Measurements from ENCODE around the gene BACE1. TPM values are rescaled to one million over a fixed set of nuclear protein-coding genes. Genes with fewer than 3 reads are reported as not detected.
A peak's percentile ranks its signal among the peaks of the same experiment; 100 is the strongest.
"Not testable (repeated sequence)": the region's sequence is repeated elsewhere in the genome, so short reads cannot be mapped to it uniquely, and the experiment has no call there.

Gene BACE1
- 10 to 100 TPM in 11 of 12 donors, not detected in 1; 31.3 to 43.1 (median 38.6) TPM for polyA plus RNA-seq (ENCODE audit: insufficient read length in 12 of 12)
- long read RNA-seq, donor 1, full-length matches to known transcripts, result 6 of 6 reads
- long read RNA-seq, donor 1, partial matches to known transcripts, result 0 of 6 reads
- long read RNA-seq, donor 1, other reads (novel, unspliced or antisense), result 0 of 6 reads
- long read RNA-seq, donor 2, full-length matches to known transcripts, result 5 of 5 reads
- long read RNA-seq, donor 2, partial matches to known transcripts, result 0 of 5 reads
- long read RNA-seq, donor 2, other reads (novel, unspliced or antisense), result 0 of 5 reads
- long read RNA-seq, donor 3, full-length matches to known transcripts, result 4 of 4 reads
- long read RNA-seq, donor 3, partial matches to known transcripts, result 0 of 4 reads
- long read RNA-seq, donor 3, other reads (novel, unspliced or antisense), result 0 of 4 reads
- long read RNA-seq, donor 4, full-length matches to known transcripts, result 3 of 3 reads
- long read RNA-seq, donor 4, partial matches to known transcripts, result 0 of 3 reads
- long read RNA-seq, donor 4, other reads (novel, unspliced or antisense), result 0 of 3 reads
- long read RNA-seq, donor 5, result 0 reads
- long read RNA-seq, donor 6, full-length matches to known transcripts, result 2 of 2 reads
- long read RNA-seq, donor 6, partial matches to known transcripts, result 0 of 2 reads
- long read RNA-seq, donor 6, other reads (novel, unspliced or antisense), result 0 of 2 reads
- long read RNA-seq, donor 7, partial matches to known transcripts, result 0 of 1 reads
- long read RNA-seq, donor 7, other reads (novel, unspliced or antisense), result 0 of 1 reads
- long read RNA-seq, donor 8, full-length matches to known transcripts, result 6 of 6 reads
- long read RNA-seq, donor 8, partial matches to known transcripts, result 0 of 6 reads
- long read RNA-seq, donor 8, other reads (novel, unspliced or antisense), result 0 of 6 reads
- long read RNA-seq, donor 9, full-length matches to known transcripts, result 1 of 1 reads
- long read RNA-seq, donor 9, partial matches to known transcripts, result 0 of 1 reads
- long read RNA-seq, donor 9, other reads (novel, unspliced or antisense), result 0 of 1 reads
- long read RNA-seq, donor 10, full-length matches to known transcripts, result 8 of 8 reads
- long read RNA-seq, donor 10, partial matches to known transcripts, result 0 of 8 reads
- long read RNA-seq, donor 10, other reads (novel, unspliced or antisense), result 0 of 8 reads
- long read RNA-seq, donor 11, full-length matches to known transcripts, result 6 of 6 reads
- long read RNA-seq, donor 11, partial matches to known transcripts, result 0 of 6 reads
- long read RNA-seq, donor 11, other reads (novel, unspliced or antisense), result 0 of 6 reads

GRCh38 chr11:117316197-117316961 lies at the start of gene BACE1:
TSS of gene BACE1 (minus strand) at chr11:117316256. CDS start at chr11:117315795, 461 bp downstream.
- peak; percentile 89 for DNase-seq

GRCh38 chr11:117361432-117361831 lies 45.4 kb upstream of the BACE1 start:
- no peak for DNase-seq

GRCh38 chr11:117356126-117356890 lies 40.3 kb upstream of the BACE1 start:
- DNase-seq, result no peak

DNA sequence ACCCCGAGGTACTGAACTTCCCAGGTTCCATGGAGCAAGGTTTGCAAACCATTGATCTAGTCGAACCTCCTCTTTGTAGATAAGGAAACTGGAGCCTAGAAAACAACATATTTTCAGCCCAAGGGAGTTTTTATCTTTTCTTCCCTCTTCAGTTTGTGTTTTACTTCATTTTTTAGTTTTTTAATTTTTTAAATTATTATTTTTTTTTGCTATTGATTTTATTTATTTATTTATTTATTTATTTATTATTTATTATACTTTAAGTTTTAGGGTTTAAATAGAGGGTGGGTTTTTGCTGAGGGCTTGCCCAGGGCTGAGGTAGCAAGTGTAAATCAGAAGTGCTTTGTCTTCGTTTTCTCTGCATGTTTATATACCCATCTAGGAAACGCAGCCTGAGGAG lies 38.5 kb upstream of the BACE1 start:
- DNase-seq, result no peak

DNA sequence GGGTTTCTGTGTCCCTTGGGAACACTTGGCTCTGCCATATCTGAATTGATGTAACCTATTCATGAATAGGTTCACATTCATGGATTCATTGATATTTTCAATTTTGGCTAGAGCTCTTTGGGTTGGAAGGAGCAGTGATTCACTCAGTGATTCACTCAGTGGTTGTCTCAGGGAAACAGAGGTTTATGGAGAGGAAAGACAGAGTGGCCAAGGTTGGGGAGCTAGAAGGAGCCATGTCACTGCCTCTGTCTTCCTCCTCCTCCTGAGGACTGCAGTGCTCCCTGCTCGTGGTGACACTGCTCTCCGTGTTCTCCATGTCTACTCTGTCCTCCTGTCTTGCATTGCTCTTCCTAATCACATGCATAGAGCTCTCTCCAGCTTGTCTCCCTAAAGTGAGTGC lies 29.0 kb upstream of the BACE1 start:
- DNase-seq, result no peak

DNA sequence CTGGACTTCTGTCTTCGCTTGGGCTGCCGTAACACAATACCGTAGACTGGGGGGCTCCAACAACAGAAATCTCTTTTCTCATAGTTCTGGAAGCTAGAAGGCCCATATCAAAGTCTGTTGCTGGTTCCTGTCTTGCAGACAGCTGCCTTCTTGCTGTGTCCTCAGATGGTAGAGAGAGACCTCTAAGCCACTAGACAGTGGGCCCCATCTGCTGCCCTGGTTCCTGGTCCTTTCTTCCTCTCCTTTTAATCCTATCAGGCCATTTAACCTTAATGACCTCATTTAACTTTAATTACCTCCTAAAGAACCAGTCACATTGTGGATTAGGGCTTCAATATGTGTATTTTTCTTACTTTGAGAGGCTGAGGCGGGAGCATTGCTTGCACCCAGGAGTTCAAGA lies 21.0 kb upstream of the BACE1 start:
- no peak for DNase-seq

DNA sequence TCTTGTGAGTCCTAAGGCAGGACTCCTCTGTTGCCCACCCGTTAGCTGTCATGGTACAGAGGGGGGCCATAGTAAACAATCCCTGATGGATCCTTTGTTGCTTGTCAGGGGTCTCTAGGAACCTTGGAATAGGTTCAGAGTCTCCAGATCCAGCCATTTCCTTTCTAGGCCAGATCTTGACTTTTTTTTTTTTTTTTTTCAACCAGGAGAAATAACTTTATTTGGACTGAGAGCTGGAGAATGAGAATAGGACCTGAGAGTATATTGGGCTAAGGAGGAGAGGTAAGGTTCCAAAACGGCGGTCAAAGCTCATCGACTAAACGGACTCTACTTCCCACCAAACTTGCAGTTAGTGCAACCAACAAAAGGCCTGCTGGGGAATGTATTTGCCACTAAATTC lies 19.3 kb upstream of the BACE1 start:
- no peak for DNase-seq

GRCh38 chr11:117334896-117335295 lies 18.8 kb upstream of the BACE1 start:
- no peak for DNase-seq

GRCh38 chr11:117333917-117334316 lies 17.9 kb upstream of the BACE1 start:
- DNase-seq, result no peak

- DNase-seq, result no peak
These were observed 16.8 kb upstream of the BACE1 start for GRCh38 chr11:117332843-117333242.

DNA sequence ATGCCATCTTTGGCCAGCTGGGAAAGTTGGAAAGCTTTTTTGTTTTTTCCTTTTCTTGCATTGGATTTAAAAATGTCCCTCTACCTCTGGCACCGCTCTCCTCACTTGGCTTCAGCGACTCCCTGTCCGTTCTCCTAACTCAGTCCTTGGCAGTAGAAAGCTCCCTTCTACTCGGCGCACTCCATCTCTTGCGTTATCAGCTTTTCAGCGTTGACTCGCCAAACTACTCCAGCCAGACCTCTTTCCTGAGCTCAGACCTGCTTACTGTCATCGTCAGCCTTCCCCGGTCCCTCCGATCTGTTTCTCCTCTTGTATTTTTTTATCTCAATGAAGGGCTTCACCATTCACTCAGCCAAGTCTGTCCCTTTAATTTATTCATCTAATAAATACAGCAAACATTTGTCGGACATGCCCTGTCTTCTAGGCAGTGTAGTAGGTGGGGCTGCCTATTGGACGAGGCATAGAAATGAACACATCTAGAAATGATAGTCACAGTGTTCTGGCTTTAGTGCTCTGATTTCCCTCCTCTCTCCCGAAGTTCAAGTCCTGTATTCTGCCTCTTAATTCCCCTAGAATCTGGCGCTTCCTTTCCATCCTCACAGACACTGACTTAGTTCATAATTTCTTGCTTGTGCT lies 12.4 kb upstream of the BACE1 start:
- DNase-seq, result no peak

GRCh38 chr11:117327567-117328374 lies 11.7 kb upstream of the BACE1 start, which contains the start of gene CEP164:
TSS of gene CEP164 (plus strand) at chr11:117327854. CDS start at chr11:117338587, 10,733 bp downstream.
- peak; percentile 96 for DNase-seq

- not testable (repeated sequence) for DNase-seq
These were observed 11.2 kb upstream of the BACE1 start for GRCh38 chr11:117327255-117327566.

DNA sequence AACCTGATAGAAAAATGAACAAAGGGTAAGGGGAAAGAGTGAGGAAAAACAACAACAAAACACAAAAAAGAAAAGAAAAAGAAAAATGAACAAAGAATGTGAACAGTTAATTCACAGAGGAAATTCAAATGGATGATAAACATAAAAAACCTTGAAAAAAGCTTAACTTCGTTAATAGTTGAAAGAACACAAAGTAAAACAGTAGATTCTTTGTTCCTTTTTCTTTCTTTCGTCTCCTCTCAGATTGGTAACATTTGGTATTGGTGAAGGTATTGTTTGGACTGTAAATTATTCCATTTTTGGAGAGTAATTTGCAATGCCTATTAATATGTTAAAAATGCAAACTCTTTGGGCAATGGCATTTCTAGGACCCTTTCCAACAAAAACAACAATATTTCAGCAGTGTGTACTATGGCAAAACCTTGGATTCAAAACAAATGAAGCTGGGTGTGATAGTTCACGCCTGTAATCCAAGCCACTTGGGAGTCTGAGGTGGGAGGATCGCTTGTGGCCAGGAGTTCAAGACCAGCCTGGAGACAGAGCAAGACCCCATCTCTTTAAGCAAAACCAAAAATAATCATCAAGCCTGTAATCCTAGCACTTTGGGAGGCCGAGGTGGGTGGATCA lies 3.3 kb upstream of the BACE1 start:
- no peak for DNase-seq

DNA sequence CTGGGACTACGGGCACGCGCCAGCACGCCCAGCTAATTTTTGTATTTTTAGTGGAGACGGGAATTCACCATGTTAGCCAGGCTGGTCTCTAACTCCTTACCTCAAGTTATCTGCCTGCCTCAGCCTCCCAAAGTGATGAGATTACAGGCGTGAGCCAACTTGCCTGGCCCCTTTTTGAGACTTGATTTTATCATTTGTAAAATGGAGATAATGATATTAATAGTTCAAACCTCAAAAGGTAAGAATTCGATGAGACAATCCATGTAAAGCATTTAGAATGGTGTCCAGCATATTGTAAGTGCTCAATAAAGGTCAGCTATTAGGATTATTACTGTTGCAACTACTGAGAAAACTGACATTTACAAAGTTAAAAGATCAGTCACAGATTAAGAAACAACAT lies 2.7 kb upstream of the BACE1 start:
- DNase-seq, result no peak

GRCh38 chr11:117315285-117316196 lies 515 bp downstream of the BACE1 start:
- no peak for DNase-seq

GRCh38 chr11:117314840-117315239 lies 1.2 kb downstream of the BACE1 start:
- no peak for DNase-seq
